Stimulated activated CD4-positive, alpha-beta T cell treated with anti-CD3 and anti-CD28 coated beads, Interleukin-12 subunit alpha, Interleukin-12 subunit beta, amount 100 ng/mL, for 48 hours (primary cell): ENCODE data around the gene CALD1.
"Not testable (repeated sequence)": the region's sequence is repeated elsewhere in the genome, so short reads cannot be mapped to it uniquely, and the experiment has no call there.

Experiments
- DNase-seq, 3 donors: peaks; one replicate each; pipeline ENCODE4 v3.0.0-alpha.2; 2020; ENCODE audit warnings: low read depth in 2 of 3, low spot score in 1 of 3

The CALD1 gene

GRCh38 chr7:134945691-134946090 is 166.3 kb downstream of the CALD1 start:
- DNase-seq = no peak

- DNase-seq = no peak
Observed at GRCh38 chr7:134946260-134946659, 166.8 kb downstream of the CALD1 start.

DNA sequence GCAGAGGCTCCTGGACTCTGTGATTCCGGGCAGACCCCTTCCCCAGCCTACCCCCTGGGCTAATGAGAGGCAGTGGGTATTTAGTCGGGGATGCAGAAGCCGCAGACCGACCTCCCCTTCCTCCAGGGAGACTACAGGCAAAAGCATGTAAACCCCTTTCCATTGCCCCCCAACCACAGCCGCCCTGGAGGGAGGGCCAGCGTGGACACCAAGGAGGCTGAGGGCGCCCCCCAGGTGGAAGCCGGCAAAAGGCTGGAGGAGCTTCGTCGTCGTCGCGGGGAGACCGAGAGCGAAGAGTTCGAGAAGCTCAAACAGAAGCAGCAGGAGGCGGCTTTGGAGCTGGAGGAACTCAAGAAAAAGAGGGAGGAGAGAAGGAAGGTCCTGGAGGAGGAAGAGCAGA is 167.9 kb downstream of the CALD1 start:
- no peak for DNase-seq

GRCh38 chr7:134947831-134948230 is 168.4 kb downstream of the CALD1 start:
- DNase-seq = no peak

- no peak for DNase-seq
Observed at GRCh38 chr7:134948246-134948645, 168.8 kb downstream of the CALD1 start.

GRCh38 chr7:134948736-134949135 is 169.3 kb downstream of the CALD1 start:
- no peak for DNase-seq

DNA sequence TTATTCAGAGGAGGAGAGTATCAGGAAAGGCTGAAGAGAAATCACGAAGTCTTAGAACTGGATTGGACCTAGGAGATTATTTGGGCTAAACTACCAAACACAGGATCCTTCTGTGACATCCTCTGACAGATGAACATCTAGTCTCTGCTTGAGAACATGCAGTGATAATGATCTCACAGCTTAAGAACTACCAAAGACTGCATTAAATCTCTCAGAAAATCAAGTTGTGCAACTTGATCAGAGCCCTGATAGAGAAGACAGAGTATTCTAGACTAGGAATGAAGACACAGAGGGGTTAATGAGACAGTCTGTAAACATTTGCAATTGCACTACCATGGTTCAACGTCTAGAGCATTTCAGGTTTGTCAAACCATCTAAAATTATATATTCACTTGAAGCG is 169.7 kb downstream of the CALD1 start:
- DNase-seq = no peak

DNA sequence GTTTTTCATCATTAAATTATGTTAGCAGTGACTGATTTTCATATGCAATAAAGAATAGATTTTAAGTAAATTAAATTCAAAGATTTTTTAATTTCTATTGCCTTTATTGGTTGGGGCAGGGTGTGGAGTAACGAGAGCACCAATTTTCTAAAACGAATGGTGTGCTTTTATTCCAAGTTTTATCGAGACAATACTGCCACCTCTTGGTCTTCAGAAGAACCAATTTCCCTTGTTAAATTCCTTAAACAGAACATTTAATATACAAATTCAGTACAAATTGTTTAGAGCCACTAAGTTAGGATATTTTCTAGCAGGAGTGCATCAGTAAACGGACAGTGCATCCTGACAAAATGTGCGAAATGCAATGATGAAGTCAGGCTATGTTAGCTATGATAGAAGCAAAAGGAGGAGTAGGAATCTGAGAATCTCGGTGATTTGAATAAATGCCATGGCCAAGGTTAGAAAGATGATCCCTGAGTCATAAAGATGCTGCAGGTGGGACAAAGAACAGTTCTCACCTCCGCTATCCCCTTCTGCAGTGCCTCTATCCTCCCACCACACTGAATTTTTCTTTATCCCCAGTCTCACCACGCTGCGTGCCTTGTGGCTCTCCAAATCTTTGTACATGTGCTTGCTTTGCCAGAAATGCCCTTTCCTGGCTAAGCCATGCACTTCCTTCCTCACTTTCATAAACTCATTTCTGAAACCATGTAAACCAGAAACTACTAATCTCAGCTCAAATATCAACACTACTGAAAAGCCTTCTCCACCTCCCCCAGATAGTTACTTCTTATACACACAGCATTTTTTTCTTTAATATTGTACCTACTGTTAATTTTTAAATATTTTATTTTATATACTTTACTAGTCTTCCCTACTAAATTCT is 175.0 kb downstream of the CALD1 start:
- DNase-seq = no peak

DNA sequence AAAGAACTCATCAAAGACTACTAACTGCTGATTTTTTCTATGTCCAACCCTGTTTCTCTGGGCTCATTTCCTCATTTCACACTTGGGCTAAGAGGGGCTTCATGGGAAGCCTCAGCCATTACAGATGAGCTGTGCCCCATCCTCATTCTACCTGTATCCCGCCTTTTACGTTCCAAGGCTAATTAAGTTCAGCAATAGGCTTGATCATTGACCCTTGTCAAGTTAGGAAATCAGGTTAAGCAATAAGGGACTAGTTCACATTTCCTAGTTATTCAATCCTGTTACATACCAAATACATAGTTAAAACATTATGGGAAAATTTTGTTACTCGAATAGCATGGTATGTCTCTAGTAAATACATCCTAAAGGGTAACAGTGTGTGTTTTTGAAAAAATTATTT is 177.6 kb downstream of the CALD1 start:
- DNase-seq = no peak

GRCh38 chr7:134959810-134960209 is 180.4 kb downstream of the CALD1 start:
- no peak for DNase-seq

DNA sequence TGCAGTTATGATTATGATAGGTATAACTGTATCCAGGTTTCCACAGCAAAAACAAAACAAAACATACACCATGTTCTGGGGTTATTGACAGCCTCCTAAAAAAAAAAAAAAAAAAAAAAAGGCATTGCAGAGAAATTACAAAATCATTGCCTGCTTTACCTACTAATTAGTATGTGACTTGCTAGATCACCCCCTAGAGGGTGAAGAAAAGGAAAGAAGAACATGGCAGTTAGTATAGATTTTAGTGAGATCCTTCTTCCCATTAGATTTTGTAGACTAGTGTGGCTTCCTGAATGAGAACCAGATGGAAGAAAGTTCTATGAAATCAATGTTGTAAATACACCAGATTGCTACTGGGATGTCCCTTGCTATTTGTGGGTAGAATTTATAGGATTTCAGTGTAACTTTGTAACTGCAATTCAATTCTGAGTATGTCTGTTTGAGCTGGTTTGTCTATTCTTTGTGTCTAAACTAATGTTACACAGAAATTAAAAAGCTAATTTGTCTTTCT is 182.9 kb downstream of the CALD1 start:
- no peak for DNase-seq

- no peak for DNase-seq
Observed at GRCh38 chr7:134963036-134963435, 183.6 kb downstream of the CALD1 start.

- DNase-seq = no peak
Observed at GRCh38 chr7:134966691-134967090, 187.3 kb downstream of the CALD1 start.

GRCh38 chr7:134968110-134968509 is 188.7 kb downstream of the CALD1 start:
- DNase-seq = no peak

- DNase-seq = not testable (repeated sequence)
Observed at GRCh38 chr7:134981645-134982044, 202.2 kb downstream of the CALD1 start.

- DNase-seq = no peak
Observed at GRCh38 chr7:134985894-134986362, 206.5 kb downstream of the CALD1 start.

GRCh38 chr7:134986363-134987251 is 207.2 kb downstream of the CALD1 start, which contains the start of gene AGBL3:
AGBL3 (plus strand) TSS chr7:134986508; CDS start chr7:134987934, 1,426 bp downstream.
- peak; percentile 84 to 89 (median 86) for DNase-seq

- no peak for DNase-seq
Observed at GRCh38 chr7:134988161-134988560, 208.7 kb downstream of the CALD1 start.

DNA sequence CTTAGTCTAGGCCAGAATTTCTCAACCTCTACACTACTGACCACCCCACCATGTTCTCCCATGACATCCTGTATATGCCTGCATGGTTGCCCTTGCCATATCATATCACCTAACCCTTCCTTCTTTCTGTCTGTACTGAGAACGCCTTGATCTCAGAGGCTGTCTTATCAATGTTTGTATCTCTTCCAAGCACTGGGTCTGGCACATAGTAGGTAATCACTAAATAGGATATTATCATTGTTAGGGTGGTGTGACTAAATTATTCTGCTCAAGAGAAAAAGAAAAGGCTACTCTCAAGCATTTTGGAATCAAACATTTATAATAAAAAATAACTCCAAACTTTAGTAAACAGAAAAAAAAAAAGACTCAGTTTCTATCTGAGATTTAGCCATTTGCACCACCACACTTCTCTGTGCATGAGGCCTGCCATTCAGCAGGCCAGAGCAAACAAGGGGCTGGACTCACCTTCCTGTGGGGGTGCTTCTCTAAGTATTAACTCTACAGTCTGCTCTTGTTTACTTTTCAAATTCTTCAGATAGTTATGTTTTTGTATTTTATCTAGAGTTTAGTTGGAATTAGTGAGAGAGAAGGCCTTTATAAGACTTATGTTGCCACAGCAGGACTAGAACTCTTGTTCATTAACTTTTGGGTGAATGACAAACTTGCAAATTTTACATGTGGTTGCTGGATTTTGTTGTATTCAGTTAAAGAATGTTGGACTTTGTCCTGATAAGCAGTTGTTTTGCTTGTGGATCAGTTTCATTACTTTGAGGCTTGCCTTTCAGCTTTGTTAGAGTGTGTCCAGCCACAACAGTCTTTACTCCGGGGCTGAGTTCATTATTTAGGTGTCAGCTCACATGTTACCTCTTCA is 212.3 kb downstream of the CALD1 start:
- DNase-seq = no peak

DNA sequence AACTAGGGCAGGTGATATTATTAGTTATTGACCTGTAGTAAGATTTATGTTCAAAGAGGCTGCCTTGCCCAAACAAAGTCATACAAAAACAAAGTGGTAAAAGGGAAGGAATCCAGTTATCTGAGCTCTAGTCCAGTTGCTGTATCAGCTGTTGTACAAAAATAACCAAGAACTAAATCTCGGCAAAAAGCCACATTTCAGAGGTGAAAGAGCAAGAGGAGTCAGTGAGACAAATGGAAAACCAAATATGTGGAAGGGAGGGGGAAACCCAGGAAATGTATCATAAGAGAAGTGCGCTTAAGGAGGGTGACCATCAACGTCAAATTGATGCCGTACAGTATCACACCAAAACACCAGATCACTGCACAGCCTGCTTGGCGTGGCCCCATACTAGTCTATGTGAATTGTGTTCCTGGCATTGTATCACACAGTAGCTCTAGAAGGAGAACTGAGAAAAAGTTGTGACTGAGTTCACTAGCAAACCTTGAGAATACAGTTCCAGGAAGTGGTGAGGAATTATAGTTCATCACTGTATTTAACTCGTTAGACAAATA is 213.3 kb downstream of the CALD1 start:
- DNase-seq = peak in 1 of 3 donors; percentile 5
